HG02623 (cell line): ENCODE measurements around the gene HMGB1.

Experiments
- ATAC-seq: cut with Tn5 transposase; IDR thresholded peaks from one replicate; pipeline ENCODE4 v1.9.1; 2021; ENCODE audit warnings: moderate library complexity; ENCODE audit not compliant: unreplicated experiment

HMGB1 gene

GRCh38 chr13:30435911-30436451, 29.8 kb downstream of the HMGB1 start:
- no peak for ATAC-seq

GRCh38 chr13:30431269-30431940, 34.3 kb downstream of the HMGB1 start:
- ATAC-seq: no peak

- peak; percentile 60 for ATAC-seq
Observed at GRCh38 chr13:30429721-30430694, 35.7 kb downstream of the HMGB1 start.

- no peak for ATAC-seq
Observed at GRCh38 chr13:30429235-30429634, 36.5 kb downstream of the HMGB1 start.

- ATAC-seq: no peak
Observed at GRCh38 chr13:30423891-30424290, 41.8 kb downstream of the HMGB1 start.

DNA sequence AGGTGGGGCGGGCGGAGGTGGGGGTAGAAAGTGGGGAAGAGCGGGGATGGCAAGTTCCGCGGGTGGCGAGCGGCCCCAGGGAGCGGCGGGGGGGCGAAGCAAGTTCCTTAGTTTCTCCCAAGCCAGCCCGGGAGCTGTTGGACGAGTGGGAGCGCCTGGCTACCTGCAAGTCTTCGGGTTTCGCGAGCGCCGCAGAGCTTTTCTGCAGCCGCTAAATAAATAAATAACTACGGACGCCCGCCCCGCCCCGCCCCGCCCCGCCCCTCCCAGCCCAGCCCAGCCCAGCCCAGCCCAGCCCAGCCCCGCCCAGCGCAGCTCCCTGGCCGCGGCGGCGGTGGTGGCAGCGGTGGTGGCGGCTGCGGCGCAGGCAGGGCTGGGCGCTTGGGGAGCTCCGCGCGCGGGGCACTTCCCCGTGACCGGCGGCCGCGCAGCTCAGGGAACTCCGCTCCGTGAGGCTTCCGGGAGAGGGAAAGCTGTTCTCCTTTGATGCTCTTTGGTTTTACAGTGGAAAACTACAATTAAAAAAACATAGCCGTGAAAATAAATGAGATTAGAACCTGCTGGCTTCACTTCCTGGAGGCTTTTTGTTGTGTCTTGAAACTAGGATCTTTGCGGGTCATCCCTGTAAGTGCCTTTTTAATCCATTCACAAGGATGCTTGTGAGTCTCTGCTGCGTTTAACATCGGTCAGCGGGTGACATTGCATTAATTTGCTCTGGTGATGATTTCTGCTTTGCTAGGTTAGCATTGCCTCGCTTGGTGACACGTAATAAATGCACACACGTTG, 43.5 kb downstream of the HMGB1 start, which contains the start of gene UBE2L5:
UBE2L5 (plus strand) TSS at position 440 of the 786 bp plus-strand sequence. CDS start 5,498 bp downstream, outside the sequence.
- peak; percentile 60 for ATAC-seq

- ATAC-seq: peak; percentile 27
Observed at GRCh38 chr13:30421093-30422053, 44.4 kb downstream of the HMGB1 start.

DNA sequence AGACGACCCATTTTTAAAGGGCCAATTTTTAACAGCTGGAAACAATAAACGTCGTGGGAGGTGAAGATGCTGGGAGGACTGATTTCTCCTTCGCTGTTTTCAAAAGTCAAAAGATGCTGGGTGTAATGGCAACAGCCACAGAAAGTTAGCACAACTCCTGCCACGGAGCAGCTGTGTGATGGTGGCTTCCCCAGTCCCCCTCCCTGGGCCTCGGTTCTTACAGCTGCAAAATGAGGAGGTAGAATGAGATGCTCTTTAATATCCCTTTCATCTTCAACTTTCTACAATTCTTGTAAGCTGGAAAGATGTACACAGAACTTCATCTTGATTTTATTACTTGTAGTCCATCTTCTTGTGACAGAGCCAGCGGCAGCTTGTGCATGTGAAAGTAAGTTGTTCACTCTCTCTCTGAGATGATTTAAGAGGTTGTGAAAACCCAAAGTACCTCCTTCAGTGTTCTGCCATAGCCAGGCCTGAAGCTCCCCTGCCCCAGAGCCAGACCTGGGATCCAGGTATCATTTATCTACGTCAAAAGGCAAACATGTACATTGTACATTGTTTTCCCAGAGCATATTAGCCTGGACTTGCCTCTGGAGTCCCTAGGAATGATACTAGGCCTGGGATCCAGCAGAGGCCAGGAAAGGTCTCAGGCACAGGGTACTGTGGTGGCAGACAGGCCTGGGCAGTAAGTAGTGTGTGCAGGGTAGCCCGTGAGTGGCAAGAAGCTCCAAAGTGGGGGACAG, 46.8 kb downstream of the HMGB1 start:
- no peak for ATAC-seq

DNA sequence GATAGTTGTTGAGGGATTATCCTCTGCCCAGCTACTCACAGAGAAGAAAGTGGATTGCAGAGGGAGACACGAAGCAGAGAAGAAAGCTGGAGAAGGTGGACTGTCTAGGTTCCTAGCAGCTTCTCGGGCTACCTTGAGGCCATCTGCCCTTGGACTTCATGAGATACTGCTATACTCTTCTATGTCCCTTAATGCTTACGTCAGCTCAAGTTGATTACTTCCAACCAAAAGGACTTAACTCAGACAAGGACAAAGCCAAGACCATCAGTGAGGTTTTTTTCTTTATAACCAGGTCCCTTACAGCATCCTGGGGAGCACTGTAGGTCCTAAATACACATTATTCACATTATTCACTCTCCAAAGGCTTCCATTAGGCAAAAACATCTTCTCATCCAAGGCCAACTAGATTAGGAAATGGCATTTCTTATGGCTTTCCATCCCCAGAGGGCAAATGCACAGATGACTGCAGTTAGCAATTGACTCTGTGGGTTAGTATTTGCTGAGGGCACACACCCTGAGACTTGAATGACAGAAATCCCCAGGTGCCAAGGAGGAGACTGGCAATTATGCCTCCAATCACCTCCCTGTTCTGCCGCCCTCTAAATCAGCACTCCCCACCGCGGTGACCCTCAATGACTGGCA, 47.5 kb downstream of the HMGB1 start:
- no peak for ATAC-seq

DNA sequence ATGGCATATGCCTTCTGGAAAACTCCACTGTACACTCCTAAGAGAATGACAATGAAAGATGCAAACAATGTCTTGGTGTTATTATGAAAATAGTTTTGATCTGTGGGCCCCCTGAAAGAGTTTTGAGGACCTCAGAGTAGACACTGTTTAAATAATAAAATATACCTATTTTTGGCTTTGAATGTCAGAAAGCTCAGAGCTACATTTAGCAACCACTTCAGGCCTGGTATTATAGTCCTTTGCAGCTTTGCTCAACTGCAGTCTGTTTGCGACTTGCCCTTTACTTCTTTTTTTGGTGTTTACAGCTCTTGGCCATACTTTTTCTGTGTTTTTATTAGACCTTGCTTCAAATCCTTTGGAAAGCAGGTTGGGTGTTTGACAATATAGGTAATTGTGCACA, 49.3 kb downstream of the HMGB1 start:
- no peak for ATAC-seq

DNA sequence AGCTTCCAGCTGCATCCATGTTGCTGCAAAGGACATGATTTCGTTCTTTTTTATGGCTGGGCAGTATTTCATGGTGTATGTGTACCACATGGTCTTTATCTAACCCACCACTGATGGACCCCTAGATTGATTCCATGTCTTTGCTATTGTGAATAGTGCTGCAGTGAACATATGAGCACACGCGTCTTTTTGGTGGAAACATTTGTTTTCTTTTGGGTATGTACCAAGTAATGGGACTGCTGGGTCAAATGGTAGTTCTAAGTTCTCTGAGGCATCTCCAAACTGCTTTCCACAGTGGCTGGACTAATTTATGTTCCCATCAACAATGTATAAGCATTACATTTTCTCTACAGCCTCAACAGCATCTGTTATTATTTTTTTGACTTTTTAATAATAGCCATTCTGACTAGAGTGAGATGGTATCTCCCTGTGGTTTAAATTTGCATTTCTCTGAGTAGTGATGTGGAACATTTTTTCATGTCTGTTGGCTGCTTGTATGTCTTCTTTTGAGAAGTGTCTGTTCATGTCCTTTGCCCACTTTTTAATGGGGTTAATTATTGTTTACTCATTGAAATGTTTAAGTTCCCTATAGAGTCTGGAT, 50.2 kb downstream of the HMGB1 start:
- no peak for ATAC-seq

- no peak for ATAC-seq
Observed at GRCh38 chr13:30413842-30414241, 51.9 kb downstream of the HMGB1 start.

GRCh38 chr13:30412346-30412745, 53.4 kb downstream of the HMGB1 start:
- ATAC-seq: no peak

- ATAC-seq: no peak
Observed at GRCh38 chr13:30410705-30411125, 55.0 kb downstream of the HMGB1 start.

DNA sequence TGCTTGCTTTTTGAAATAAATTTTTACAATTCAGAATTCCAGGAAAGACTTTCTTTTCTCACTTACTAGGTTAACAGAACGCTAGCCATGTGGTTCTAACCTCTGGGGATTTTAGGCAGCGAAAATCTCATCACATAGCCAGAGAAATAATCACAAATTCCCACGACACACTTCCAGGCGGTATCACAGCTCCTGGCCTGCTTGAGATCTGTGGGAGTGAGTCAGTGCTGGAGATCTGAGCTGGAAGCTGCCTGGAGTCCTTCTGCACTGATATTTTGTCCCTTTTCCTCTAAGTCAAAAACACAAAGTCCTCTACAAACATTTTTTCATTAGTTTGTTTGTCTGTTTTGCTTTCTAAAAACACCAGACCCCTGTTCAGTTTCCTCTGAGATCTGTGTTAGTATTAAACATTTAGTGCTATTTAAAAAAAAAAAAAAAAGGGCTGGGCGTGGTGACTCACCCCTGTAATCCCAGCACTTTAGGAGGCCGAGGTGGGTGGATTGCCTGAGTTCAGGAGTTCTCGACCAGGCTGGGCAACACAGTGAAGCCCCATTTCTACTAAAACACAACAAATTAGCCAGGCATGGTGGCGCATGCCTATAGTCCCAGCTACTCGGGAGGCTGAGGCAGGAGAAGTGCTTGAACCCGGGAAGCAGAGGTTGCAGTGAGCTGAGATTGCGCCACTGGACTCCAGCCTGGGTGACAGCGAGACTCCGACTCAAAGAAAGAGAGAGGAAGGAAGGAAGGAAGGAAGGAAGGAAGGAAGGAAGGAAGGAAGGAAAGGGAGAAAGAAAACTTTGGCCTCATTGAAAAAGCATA, 55.6 kb downstream of the HMGB1 start:
- ATAC-seq: no peak

GRCh38 chr13:30408319-30409101, 57.2 kb downstream of the HMGB1 start:
- ATAC-seq: peak; percentile 81
